ENCODE measurements around the gene CPNE6. TPM values are rescaled to one million over a fixed set of nuclear protein-coding genes. Genes with fewer than 3 reads are reported as not detected.
A peak's percentile ranks its signal among the peaks of the same experiment; 100 is the strongest.
"Not testable (repeated sequence)": the region's sequence is repeated elsewhere in the genome, so short reads cannot be mapped to it uniquely, and the experiment has no call there.

The CPNE6 gene
- total RNA-seq (0.19 TPM), polyA plus RNA-seq (ENCODE audit: insufficient read depth, low read depth, low replicate concordance) (3.4 TPM)
- long read RNA-seq, donor 1, result 0 reads
- long read RNA-seq, donor 2, result 0 reads
- long read RNA-seq, donor 3, result 0 reads
- long read RNA-seq, donor 4, result 0 reads
- long read RNA-seq, donor 5, result 0 reads
- long read RNA-seq, donor 6, result 0 reads
- long read RNA-seq, donor 7, partial matches to known transcripts, result 1 of 1 reads
- long read RNA-seq, donor 7, other reads (novel, unspliced or antisense), result 0 of 1 reads
- long read RNA-seq, donor 8, result 0 reads
- long read RNA-seq, donor 9, result 0 reads
- long read RNA-seq, donor 10, result 0 reads

GRCh38 chr14:24071144-24071697 lies at the start of gene CPNE6:
Gene CPNE6, plus strand, starts transcription at chr14:24071562. Its CDS starts 1,375 bp downstream, at chr14:24072937.
- H3K4me3 ChIP-seq (ENCODE audit: low read length in 3 of 3), result no peak within 1 kb of the TSS
- FAIRE-seq, result no peak
- peak in 1 of 5 donors; percentile 54 for DNase-seq
- H3K27me3 ChIP-seq (ENCODE audit: control insufficient read depth, insufficient read depth, low read length), result no peaks in the 10 kb centered on the region
- H3K4me1 ChIP-seq (ENCODE audit: control insufficient read depth in 2 of 3, insufficient read depth in 2 of 3, low read depth in 1 of 3, low read length in 3 of 3), result peaks cover 0 to 2% (median 0%) of the 10 kb centered on the region in 3 donors
- no peak within 1 kb of the TSS for H3K9ac ChIP-seq (ENCODE audit: low read length in 3 of 3)
- no peak within 1 kb of the TSS for H3K27ac ChIP-seq (ENCODE audit: low read depth in 2 of 2, low read length in 2 of 2)
- no peaks in the 10 kb centered on the region for H3K9me3 ChIP-seq (ENCODE audit: control insufficient read depth in 2 of 3, insufficient read depth in 1 of 3, low read length in 3 of 3)
- intact Hi-C loops (cut with DNase I), result no loop called here
- TF ChIP-seq, protein P1, sequence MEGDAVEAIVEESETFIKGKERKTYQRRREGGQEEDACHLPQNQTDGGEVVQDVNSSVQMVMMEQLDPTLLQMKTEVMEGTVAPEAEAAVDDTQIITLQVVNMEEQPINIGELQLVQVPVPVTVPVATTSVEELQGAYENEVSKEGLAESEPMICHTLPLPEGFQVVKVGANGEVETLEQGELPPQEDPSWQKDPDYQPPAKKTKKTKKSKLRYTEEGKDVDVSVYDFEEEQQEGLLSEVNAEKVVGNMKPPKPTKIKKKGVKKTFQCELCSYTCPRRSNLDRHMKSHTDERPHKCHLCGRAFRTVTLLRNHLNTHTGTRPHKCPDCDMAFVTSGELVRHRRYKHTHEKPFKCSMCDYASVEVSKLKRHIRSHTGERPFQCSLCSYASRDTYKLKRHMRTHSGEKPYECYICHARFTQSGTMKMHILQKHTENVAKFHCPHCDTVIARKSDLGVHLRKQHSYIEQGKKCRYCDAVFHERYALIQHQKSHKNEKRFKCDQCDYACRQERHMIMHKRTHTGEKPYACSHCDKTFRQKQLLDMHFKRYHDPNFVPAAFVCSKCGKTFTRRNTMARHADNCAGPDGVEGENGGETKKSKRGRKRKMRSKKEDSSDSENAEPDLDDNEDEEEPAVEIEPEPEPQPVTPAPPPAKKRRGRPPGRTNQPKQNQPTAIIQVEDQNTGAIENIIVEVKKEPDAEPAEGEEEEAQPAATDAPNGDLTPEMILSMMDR (IDR thresholded peaks at IDR 0.05; ENCODE audit: borderline replicate concordance, extremely low read depth, insufficient read depth), result no peak
- no peaks in the 10 kb centered on the region for H3K36me3 ChIP-seq (ENCODE audit: control insufficient read depth in 2 of 3, insufficient read depth in 3 of 3, low read length in 3 of 3)

DNA sequence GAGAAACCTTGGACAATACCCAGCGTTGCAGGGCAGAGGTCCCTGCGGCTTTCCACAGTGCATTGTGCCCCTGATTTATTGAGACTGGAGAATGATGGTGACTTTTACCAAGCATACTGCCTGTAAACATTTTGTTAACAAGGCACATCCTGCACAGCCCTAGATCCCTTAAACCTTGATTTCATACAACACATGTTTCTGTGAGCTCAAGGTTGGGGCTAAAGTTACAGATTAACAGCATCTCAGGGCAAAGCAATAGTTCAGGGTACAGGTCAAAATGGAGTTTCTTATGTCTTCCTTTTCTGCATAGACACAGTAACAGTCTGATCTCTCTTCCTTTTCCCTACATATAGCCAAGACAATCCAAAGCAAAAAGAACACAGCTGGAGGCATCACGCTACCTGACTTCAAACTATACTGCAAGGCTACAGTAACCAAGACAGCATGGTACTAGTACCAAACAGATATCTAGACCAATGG lies 46.4 kb upstream of the CPNE6 start:
- H3K4me3 ChIP-seq (ENCODE audit: low read length in 3 of 3); H3K9me3 ChIP-seq (ENCODE audit: control insufficient read depth in 2 of 3, insufficient read depth in 1 of 3, low read length in 3 of 3); H3K27ac ChIP-seq (ENCODE audit: low read depth in 2 of 2, low read length in 2 of 2); H3K27me3 ChIP-seq (ENCODE audit: control insufficient read depth, insufficient read depth, low read length); intact Hi-C loops (cut with DNase I); DNase-seq; FAIRE-seq; H3K36me3 ChIP-seq (ENCODE audit: control insufficient read depth in 2 of 3, insufficient read depth in 3 of 3, low read length in 3 of 3); H3K4me1 ChIP-seq (ENCODE audit: control insufficient read depth in 2 of 3, insufficient read depth in 2 of 3, low read depth in 1 of 3, low read length in 3 of 3); H3K9ac ChIP-seq (ENCODE audit: low read length in 3 of 3): not testable (repeated sequence)

- H3K36me3 ChIP-seq (ENCODE audit: control insufficient read depth in 2 of 3, insufficient read depth in 3 of 3, low read length in 3 of 3); H3K27me3 ChIP-seq (ENCODE audit: control insufficient read depth, insufficient read depth, low read length); FAIRE-seq; DNase-seq; H3K27ac ChIP-seq (ENCODE audit: low read depth in 2 of 2, low read length in 2 of 2); H3K9ac ChIP-seq (ENCODE audit: low read length in 3 of 3); intact Hi-C loops (cut with DNase I); H3K4me3 ChIP-seq (ENCODE audit: low read length in 3 of 3); H3K4me1 ChIP-seq (ENCODE audit: control insufficient read depth in 2 of 3, insufficient read depth in 2 of 3, low read depth in 1 of 3, low read length in 3 of 3); H3K9me3 ChIP-seq (ENCODE audit: control insufficient read depth in 2 of 3, insufficient read depth in 1 of 3, low read length in 3 of 3): not testable (repeated sequence)
Measured at GRCh38 chr14:24029687-24030086, 41.7 kb upstream of the CPNE6 start.

- H3K36me3 ChIP-seq (ENCODE audit: control insufficient read depth in 2 of 3, insufficient read depth in 3 of 3, low read length in 3 of 3); H3K9me3 ChIP-seq (ENCODE audit: control insufficient read depth in 2 of 3, insufficient read depth in 1 of 3, low read length in 3 of 3); H3K27ac ChIP-seq (ENCODE audit: low read depth in 2 of 2, low read length in 2 of 2); FAIRE-seq; H3K27me3 ChIP-seq (ENCODE audit: control insufficient read depth, insufficient read depth, low read length); H3K9ac ChIP-seq (ENCODE audit: low read length in 3 of 3); intact Hi-C loops (cut with DNase I); H3K4me3 ChIP-seq (ENCODE audit: low read length in 3 of 3); DNase-seq; H3K4me1 ChIP-seq (ENCODE audit: control insufficient read depth in 2 of 3, insufficient read depth in 2 of 3, low read depth in 1 of 3, low read length in 3 of 3): not testable (repeated sequence)
Measured at GRCh38 chr14:24031331-24031730, 40.0 kb upstream of the CPNE6 start.
